GM18861 (cell line): ENCODE measurements around the gene STRIP1.

Experiments
- ATAC-seq: cut with Tn5 transposase; IDR thresholded peaks from one replicate; pipeline ENCODE4 v1.9.1; 2021; ENCODE audit not compliant: unreplicated experiment

The STRIP1 gene

GRCh38 chr1:110034451-110035235 is at the start of gene STRIP1:
Gene STRIP1 (plus strand): TSS chr1:110034624. CDS start chr1:110034638, 14 bp downstream.
- ATAC-seq: peak; percentile 83

- no peak for ATAC-seq
These were observed 49.0 kb upstream of the STRIP1 start for GRCh38 chr1:109985247-109986053.

- no peak for ATAC-seq
These were observed 48.4 kb upstream of the STRIP1 start for GRCh38 chr1:109986054-109986444.

GRCh38 chr1:109988349-109988914 is 46.0 kb upstream of the STRIP1 start:
- no peak for ATAC-seq

GRCh38 chr1:109989506-109990301 is 44.7 kb upstream of the STRIP1 start:
- no peak for ATAC-seq

GRCh38 chr1:109990302-109990653 is 44.1 kb upstream of the STRIP1 start:
- ATAC-seq: no peak

GRCh38 chr1:109991400-109991925 is 43.0 kb upstream of the STRIP1 start:
- ATAC-seq: no peak

GRCh38 chr1:109993885-109994284 is 40.5 kb upstream of the STRIP1 start:
- no peak for ATAC-seq

- ATAC-seq: no peak
These were observed 39.8 kb upstream of the STRIP1 start for GRCh38 chr1:109994654-109995053.

GRCh38 chr1:109995536-109995935 is 38.9 kb upstream of the STRIP1 start:
- no peak for ATAC-seq

GRCh38 chr1:109996476-109996875 is 37.9 kb upstream of the STRIP1 start:
- ATAC-seq: no peak

GRCh38 chr1:109997204-109997866 is 37.1 kb upstream of the STRIP1 start:
- no peak for ATAC-seq

GRCh38 chr1:109997867-109998229 is 36.6 kb upstream of the STRIP1 start:
- ATAC-seq: no peak

GRCh38 chr1:110002695-110003094 is 31.7 kb upstream of the STRIP1 start:
- ATAC-seq: no peak

- ATAC-seq: peak; percentile 71
These were observed 30.5 kb upstream of the STRIP1 start for GRCh38 chr1:110003747-110004428.

- no peak for ATAC-seq
These were observed 29.8 kb upstream of the STRIP1 start for GRCh38 chr1:110004583-110004982.

GRCh38 chr1:110005971-110006370 is 28.5 kb upstream of the STRIP1 start:
- no peak for ATAC-seq

GRCh38 chr1:110006516-110006915 is 27.9 kb upstream of the STRIP1 start:
- no peak for ATAC-seq

- ATAC-seq: no peak
These were observed 27.2 kb upstream of the STRIP1 start for GRCh38 chr1:110007046-110007830.
